Renal cortex interstitium (tissue), 11 donors: ENCODE measurements around the gene SP7. TPM values are rescaled to one million over a fixed set of nuclear protein-coding genes. Genes with fewer than 3 reads are reported as not detected.
A peak's percentile ranks its signal among the peaks of the same experiment; 100 is the strongest.

Source experiments
- DNase-seq, 11 donors: peaks; one replicate each; pipeline ENCODE4 v3.0.0-alpha.2; 2013; ENCODE audit warnings: low read depth in 9 of 11, low spot score in 4 of 11; ENCODE audit errors: extremely low read depth in 1 of 11
- polyA plus RNA-seq, 3 donors: library from polyadenylated mRNA; unstranded; fragments of 120-200 nt; gene quantifications; one replicate each; pipeline ENCODE4 v1.2.1, GENCODE V29; 2013; ENCODE audit not compliant: insufficient read length in 3 of 3

Gene SP7
- polyA plus RNA-seq, 3 donors = 0.20 to 0.23 TPM; not detected in 1

DNA sequence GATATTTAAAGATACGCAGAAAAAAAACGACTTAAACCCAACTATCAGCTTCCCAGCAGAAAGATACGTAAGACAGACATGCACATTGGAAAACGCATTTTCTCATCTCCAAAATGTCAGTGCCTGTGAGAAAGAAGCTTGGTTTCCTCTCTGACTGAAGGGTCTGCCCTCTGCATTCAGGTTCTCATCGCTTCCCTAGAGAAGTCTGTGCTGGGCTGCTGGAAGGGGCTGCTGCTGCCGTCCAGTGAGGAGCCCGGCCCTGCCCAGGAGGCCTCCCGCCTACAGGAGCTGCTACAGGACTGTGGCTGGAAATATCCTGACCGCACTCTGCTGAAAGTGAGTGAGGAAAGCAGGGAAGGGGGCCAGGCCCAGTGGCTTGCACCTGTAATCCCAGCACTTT is 45.5 kb downstream of the SP7 start:
- DNase-seq = no peak

DNA sequence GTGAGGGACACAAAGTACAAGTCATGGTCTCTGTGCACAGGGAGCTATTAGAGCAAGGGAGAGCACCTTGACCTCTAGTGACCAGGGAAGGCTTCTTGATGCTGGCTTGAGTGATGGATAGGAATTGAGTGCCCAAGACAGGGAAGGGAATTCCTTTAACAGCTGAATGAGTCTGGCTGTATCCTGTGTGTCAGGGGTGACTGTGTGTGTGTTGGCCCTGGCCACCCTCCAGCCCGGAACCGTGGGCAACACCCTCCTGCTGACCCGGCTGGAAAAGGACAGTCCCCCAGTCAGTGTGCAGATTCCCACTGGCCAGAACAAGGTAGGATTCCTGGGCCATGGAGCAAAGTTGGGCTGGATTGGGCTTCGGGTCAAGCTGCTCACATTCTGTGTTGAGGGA is 46.3 kb downstream of the SP7 start:
- no peak for DNase-seq

DNA sequence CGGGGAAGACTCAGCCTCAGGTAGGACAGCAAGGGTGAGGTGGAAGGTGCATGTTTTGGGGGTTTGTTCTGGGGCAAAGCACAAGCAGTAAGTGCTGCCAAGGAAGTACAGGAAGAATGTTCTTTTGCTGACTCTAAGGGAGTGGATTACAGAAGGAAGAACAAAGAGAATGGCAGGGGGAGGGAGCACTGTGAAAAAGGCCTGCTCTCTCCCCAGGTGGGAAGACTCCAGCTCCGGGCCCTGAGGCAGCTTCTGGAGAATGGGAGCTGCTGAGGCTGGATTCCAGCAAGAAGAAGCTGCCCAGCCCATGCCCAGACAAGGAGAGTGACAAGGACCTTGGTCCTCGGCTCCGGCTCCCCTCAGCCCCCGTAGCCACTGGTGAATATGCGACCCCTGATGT is 47.8 kb downstream of the SP7 start:
- DNase-seq = no peak

DNA sequence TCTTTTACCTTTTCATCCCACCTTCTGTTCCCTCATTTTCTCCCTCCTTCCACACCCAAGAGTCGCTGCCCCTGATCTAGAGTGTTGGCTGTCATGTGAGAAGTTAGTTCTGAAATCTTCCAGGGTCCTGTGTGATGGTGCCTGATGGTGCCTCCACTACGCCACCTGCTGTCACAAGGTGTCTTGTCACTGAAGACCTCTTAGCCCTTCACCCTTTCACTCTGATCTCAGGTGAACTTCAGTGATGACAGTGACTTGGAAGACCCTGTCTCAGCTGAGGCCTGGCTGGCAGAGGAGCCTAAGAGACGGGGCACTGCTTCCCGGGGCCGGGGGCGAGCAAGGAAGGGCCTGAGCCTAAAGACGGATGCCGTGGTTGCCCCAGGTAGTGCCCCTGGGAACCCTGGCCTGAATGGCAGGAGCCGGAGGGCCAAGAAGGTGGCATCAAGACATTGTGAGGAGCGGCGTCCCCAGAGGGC is 48.4 kb downstream of the SP7 start:
- DNase-seq = peak in 2 of 11 donors; percentile 19 to 47

DNA sequence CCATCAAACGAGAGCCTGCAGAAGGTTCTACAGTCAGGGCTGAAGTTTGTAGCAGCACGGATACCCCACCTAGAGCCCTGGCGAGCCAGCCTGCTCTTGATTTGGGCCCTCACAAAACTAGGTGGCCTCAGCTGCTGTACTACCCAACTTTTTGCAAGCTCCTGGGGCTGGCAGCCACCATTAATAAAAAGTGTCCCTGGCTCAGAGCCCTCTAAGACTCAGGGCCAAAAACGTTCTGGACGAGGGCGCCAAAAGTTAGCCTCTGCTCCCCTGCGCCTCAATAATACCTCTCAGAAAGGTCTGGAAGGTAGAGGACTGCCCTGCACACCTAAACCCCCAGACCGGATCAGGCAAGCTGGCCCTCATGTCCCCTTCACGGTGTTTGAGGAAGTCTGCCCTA is 49.7 kb downstream of the SP7 start:
- DNase-seq = no peak

DNA sequence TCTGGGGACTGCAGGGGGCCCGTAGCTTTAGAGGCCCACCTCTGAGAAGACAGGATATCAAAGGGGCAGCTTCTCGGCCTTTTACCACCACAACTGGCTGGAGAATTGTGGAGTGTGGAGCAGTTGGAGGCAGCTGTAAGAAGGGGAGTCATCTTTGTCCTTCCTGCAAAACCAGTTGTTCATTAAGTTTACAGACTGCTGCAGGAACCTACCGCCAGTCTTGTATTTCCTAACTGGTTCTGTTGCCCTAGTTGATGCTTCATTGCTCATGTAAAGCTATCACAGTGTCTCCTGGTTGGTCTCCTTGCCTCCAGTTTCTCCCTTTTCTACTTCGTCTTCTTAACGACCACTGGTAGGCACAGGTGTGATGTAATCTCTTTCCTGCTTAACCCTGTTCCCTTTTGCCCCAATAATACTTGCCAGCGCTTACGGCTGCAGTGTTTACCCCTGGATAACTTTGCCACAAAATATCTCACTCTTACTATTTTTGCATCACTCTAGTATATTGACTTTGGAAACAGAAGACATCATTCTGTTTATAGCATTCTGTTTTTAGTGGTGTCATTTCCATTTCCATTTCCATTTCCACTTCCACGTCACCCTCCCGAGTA is 56.2 kb downstream of the SP7 start:
- no peak for DNase-seq

DNA sequence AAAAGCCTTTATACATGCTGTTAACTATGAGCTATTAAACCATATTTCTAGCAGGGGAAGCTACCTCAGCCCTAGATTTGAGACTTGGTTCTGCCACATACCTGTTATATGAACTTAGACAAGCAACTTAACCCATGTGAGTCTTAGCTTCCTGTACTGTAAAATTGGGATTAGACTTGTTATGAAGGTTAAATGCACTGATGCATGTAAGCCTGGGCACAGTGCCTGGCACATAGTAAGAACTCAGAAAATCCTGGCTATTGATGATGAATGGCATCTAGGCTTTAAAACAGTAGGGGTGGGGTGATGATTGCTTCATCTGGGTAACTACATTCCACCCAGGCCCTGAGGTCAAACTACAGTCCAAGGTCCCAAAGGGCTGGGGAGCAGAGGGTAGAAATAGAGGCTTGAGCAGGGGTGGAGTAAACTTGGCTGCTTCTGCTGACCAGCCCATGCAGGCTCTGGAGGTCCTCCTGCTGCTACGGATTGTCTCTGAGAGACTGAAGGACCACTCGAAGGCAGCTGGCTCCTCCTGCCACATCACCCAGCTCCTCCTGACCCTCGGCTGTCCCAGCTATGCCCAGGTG is 56.8 kb downstream of the SP7 start:
- no peak for DNase-seq

DNA sequence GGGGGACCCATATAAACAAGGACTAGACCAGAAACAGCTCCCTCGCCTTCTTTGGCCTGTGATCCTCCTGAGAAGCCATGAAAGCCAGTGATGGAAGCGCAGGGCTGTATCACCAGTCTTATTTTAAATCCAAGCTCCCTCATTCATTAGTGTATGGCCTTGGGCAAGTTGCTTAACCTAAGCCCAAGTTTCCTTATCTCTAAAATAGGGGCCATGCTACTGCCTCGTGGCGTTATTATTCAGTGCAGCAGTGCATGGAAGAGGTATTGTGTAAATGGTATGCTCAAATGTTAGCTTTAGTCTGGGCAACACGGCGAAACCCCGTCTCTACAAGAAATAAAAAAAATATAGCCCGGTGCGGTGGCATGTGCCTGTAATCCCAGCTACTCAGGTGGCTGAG is 58.2 kb downstream of the SP7 start:
- DNase-seq = no peak

Other genes with a start within 250 kb of the SP7 start
- 10 to 100 TPM; 12.8 to 24.2 (median 14.2) TPM for gene IGFBP6, start 238.7 kb downstream of the SP7 start, polyA plus RNA-seq
- gene SOAT2, start 232.9 kb downstream of the SP7 start, polyA plus RNA-seq = 1 to 10 TPM; 2.0 to 2.3 (median 2.1) TPM
- 10 to 100 TPM; 73.3 to 78.5 (median 74.5) TPM for gene ZNF740, start 155.6 kb downstream of the SP7 start, polyA plus RNA-seq
- gene CSAD, start 155.4 kb downstream of the SP7 start, polyA plus RNA-seq = 100 to 1,000 TPM in 1 of 3 donors, 10 to 100 TPM in 2; 44.3 to 111 (median 47.0) TPM
- 1 to 10 TPM; 1.4 to 2.3 (median 1.5) TPM for gene ITGB7, start 129.1 kb downstream of the SP7 start, polyA plus RNA-seq
- 10 to 100 TPM; 28.4 to 36.6 (median 31.4) TPM for gene RARG, start 104.1 kb downstream of the SP7 start, polyA plus RNA-seq
- 10 to 100 TPM; 11.6 to 13.0 (median 12.5) TPM for gene ESPL1, start 68.1 kb downstream of the SP7 start, polyA plus RNA-seq
- 100 to 1,000 TPM; 594 to 736 (median 735) TPM for gene PFDN5, start 40.8 kb downstream of the SP7 start, polyA plus RNA-seq
- 10 to 100 TPM; 45.0 to 57.6 (median 53.7) TPM for gene MYG1, start 36.7 kb downstream of the SP7 start, polyA plus RNA-seq
- 10 to 100 TPM; 78.6 to 96.1 (median 82.0) TPM for gene AAAS, start 14.7 kb downstream of the SP7 start, polyA plus RNA-seq
- gene SP1, start 43.8 kb upstream of the SP7 start, polyA plus RNA-seq = 10 to 100 TPM; 74.4 to 86.0 (median 83.6) TPM
- gene AMHR2, start 87.5 kb upstream of the SP7 start, polyA plus RNA-seq = under 1 TPM; 0.26 to 0.30 (median 0.29) TPM
- 100 to 1,000 TPM; 164 to 186 (median 169) TPM for gene PRR13, start 105.4 kb upstream of the SP7 start, polyA plus RNA-seq
- gene PCBP2, start 115.7 kb upstream of the SP7 start, polyA plus RNA-seq = 1,000 to 10,000 TPM; 1,105 to 1,163 (median 1,124) TPM
- gene MAP3K12, start 163.1 kb upstream of the SP7 start, polyA plus RNA-seq = 10 to 100 TPM; 25.6 to 42.5 (median 26.1) TPM
- gene TARBP2, start 164.9 kb upstream of the SP7 start, polyA plus RNA-seq = 10 to 100 TPM; 43.4 to 54.1 (median 49.4) TPM
- gene NPFF, start 171.1 kb upstream of the SP7 start, polyA plus RNA-seq = under 1 TPM; 0.47 to 1.00 (median 0.81) TPM